Measurements from ENCODE around the gene TGFBR3L.

- TF ChIP-seq ZC3H10 (CRISPR knock-in tag; IDR thresholded peaks at IDR 0.05) (no peak), PPARA (CRISPR knock-in tag; IDR thresholded peaks at IDR 0.05; ENCODE audit: borderline replicate concordance) (no peak), ARNTL (CRISPR knock-in tag; IDR thresholded peaks at IDR 0.05; ENCODE audit: borderline replicate concordance, low read depth) (no peak), RARB (CRISPR knock-in tag; IDR thresholded peaks at IDR 0.05) (no peak), ISL1 (CRISPR knock-in tag; IDR thresholded peaks at IDR 0.05) (no peak), ZFP3 (CRISPR knock-in tag; IDR thresholded peaks at IDR 0.05) (no peak), TCF4 (CRISPR knock-in tag; IDR thresholded peaks at IDR 0.05; ENCODE audit: borderline replicate concordance) (no peak), POU6F1 (CRISPR knock-in tag; IDR thresholded peaks at IDR 0.05; ENCODE audit: borderline replicate concordance, low read depth) (no peak)
- TF ChIP-seq, protein P1, sequence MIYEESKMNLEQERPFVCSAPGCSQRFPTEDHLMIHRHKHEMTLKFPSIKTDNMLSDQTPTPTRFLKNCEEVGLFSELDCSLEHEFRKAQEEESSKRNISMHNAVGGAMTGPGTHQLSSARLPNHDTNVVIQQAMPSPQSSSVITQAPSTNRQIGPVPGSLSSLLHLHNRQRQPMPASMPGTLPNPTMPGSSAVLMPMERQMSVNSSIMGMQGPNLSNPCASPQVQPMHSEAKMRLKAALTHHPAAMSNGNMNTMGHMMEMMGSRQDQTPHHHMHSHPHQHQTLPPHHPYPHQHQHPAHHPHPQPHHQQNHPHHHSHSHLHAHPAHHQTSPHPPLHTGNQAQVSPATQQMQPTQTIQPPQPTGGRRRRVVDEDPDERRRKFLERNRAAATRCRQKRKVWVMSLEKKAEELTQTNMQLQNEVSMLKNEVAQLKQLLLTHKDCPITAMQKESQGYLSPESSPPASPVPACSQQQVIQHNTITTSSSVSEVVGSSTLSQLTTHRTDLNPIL (CRISPR knock-in tag; IDR thresholded peaks at IDR 0.05; ENCODE audit: low read depth) = no peak
- TF ChIP-seq, protein P2, sequence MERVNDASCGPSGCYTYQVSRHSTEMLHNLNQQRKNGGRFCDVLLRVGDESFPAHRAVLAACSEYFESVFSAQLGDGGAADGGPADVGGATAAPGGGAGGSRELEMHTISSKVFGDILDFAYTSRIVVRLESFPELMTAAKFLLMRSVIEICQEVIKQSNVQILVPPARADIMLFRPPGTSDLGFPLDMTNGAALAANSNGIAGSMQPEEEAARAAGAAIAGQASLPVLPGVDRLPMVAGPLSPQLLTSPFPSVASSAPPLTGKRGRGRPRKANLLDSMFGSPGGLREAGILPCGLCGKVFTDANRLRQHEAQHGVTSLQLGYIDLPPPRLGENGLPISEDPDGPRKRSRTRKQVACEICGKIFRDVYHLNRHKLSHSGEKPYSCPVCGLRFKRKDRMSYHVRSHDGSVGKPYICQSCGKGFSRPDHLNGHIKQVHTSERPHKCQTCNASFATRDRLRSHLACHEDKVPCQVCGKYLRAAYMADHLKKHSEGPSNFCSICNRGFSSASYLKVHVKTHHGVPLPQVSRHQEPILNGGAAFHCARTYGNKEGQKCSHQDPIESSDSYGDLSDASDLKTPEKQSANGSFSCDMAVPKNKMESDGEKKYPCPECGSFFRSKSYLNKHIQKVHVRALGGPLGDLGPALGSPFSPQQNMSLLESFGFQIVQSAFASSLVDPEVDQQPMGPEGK (CRISPR knock-in tag; IDR thresholded peaks at IDR 0.05; ENCODE audit: borderline replicate concordance) = no peak
Observed at GRCh38 chr19:7905859-7906258, 8.8 kb upstream of the TGFBR3L start.

Measured in SK-N-SH treated with all-trans-retinoic acid at 6 μM for 48 hours (cell line).